H1 (cell line): ENCODE data around the gene CLN6. TPM values are rescaled to one million over a fixed set of nuclear protein-coding genes. Genes with fewer than 3 reads are reported as not detected.

ENCODE experiments used
- CTCF ChIA-PET: fragments of 300-600 bp; sonication (Branson Sonifier 250); formaldehyde crosslinking; loops from one replicate; lab custom pipeline; 2021; ENCODE audit not compliant: partially characterized antibody; lab: Charles Lee
- POLR2A ChIA-PET: fragments of 300-600 bp; sonication (Branson Sonifier 250); formaldehyde crosslinking; loops from one replicate; lab custom pipeline; 2021; ENCODE audit warnings: inconsistent platforms; ENCODE audit not compliant: partially characterized antibody; lab: Charles Lee
- DNase-seq, 2 experiments: peaks; one replicate each; pipeline versions ENCODE4 v3.0.0 to v3.0.0-alpha.2; 2010 to 2022; ENCODE audit warnings: low spot score in 2 of 2, low read depth in 1 of 2, mixed read lengths in 1 of 2
- FAIRE-seq: peaks from 2 replicates; lab custom pipeline; 2011; peaks lifted over from hg19 to GRCh38; lab: Jason Lieb, UNC
- H2AFZ ChIP-seq: 2 replicates; pipeline ENCODE4 v1.8.1; 2012; ENCODE audit warnings: low read length, inconsistent platforms
- H2AK5ac ChIP-seq: 2 replicates; pipeline ENCODE4 v1.6.1; 2013; ENCODE audit warnings: low read depth, low read length
- H2BK120ac ChIP-seq: replicated peaks from 2 replicates; pipeline ENCODE3; 2013; ENCODE audit warnings: low read depth, low read length, inconsistent platforms
- H2BK12ac ChIP-seq: 2 replicates; pipeline ENCODE4 v1.6.1; 2013; ENCODE audit warnings: low read depth, low read length
- H2BK15ac ChIP-seq: 2 replicates; pipeline ENCODE4 v1.6.1; 2013; ENCODE audit warnings: low read length
- H2BK20ac ChIP-seq: 2 replicates; pipeline ENCODE4 v1.6.1; 2013; ENCODE audit warnings: low read length
- H2BK5ac ChIP-seq: 2 replicates; pipeline ENCODE4 v1.6.1; 2013; ENCODE audit warnings: low read depth, low read length
- H3K14ac ChIP-seq: 2 replicates; pipeline ENCODE4 v1.6.1; 2013; ENCODE audit warnings: inconsistent platforms; ENCODE audit not compliant: insufficient read length
- H3K18ac ChIP-seq: 2 replicates; pipeline ENCODE4 v1.6.1; 2013; ENCODE audit warnings: low read length; ENCODE audit errors: extremely low read depth
- H3K23ac ChIP-seq: 2 replicates; pipeline ENCODE4 v1.6.1; 2013; ENCODE audit warnings: inconsistent platforms; ENCODE audit not compliant: insufficient read length
- H3K23me2 ChIP-seq: 2 replicates; pipeline ENCODE4 v1.6.1; 2013; ENCODE audit warnings: low read depth, low read length
- H3K27ac ChIP-seq: 2 replicates; pipeline ENCODE4 v1.6.1; 2011; ENCODE audit warnings: low read depth, low read length, inconsistent platforms
- H3K27me3 ChIP-seq, 4 experiments: replicated peaks in 1 of 4; 1 replicate in 1 of 4; 2 replicates in 3 of 4; pipeline versions ENCODE4 v1.6.1 to v1.8.1; 2011 to 2013; ENCODE audit warnings: low read length in 3 of 4, mild to moderate bottlenecking in 3 of 4, inconsistent platforms in 2 of 4, mixed read lengths in 2 of 4, moderate library complexity in 1 of 4; ENCODE audit not compliant: control insufficient read depth in 3 of 4, insufficient read depth in 3 of 4; ENCODE audit errors: extremely low read depth in 1 of 4
- H3K36me3 ChIP-seq, 4 experiments: 2 replicates each; pipeline versions ENCODE4 v1.6.1 to v1.8.1; 2011 to 2013; ENCODE audit warnings: mild to moderate bottlenecking in 4 of 4, low read length in 3 of 4, moderate library complexity in 2 of 4, control low read depth in 1 of 4, inconsistent platforms in 1 of 4; ENCODE audit not compliant: insufficient read depth in 4 of 4, control insufficient read depth in 2 of 4
- H3K4ac ChIP-seq: replicated peaks from 2 replicates; pipeline ENCODE3; 2013; ENCODE audit warnings: low read length, low read depth, mixed read lengths, inconsistent platforms; ENCODE audit not compliant: insufficient read length
- H3K4me1 ChIP-seq, 4 experiments: replicated peaks in 1 of 4; 1 replicate in 1 of 4; 2 replicates in 3 of 4; pipeline versions ENCODE4 v1.6.1 to v1.8.1; 2011 to 2013; ENCODE audit warnings: low read length in 3 of 4, inconsistent platforms in 2 of 4, mixed read lengths in 1 of 4; ENCODE audit not compliant: insufficient read depth in 4 of 4, control insufficient read depth in 3 of 4
- H3K4me2 ChIP-seq, 2 experiments: 2 replicates each; pipeline versions ENCODE4 v1.6.1 to v1.8.1; 2011 to 2013; ENCODE audit warnings: low read depth in 2 of 2, low read length in 2 of 2, control low read depth in 1 of 2, inconsistent platforms in 1 of 2, mild to moderate bottlenecking in 1 of 2; ENCODE audit not compliant: insufficient read depth in 1 of 2
- H3K4me3 ChIP-seq, 4 experiments: fragments of 200-600, 300-600 bp in 1 of 4; sonication (generic), shearing (Covaris generic), sonication (Bioruptor Twin) in 1 of 4; 2 replicates each; pipeline versions ENCODE4 v1.5.1 to v1.8.1; 2011 to 2016; ENCODE audit warnings: low read length in 4 of 4, low read depth in 3 of 4, control low read depth in 2 of 4, inconsistent platforms in 2 of 4, mild to moderate bottlenecking in 2 of 4, mixed read lengths in 1 of 4, moderate library complexity in 1 of 4; ENCODE audit not compliant: insufficient read depth in 2 of 4; ENCODE audit errors: extremely low read depth in 1 of 4
- H3K56ac ChIP-seq: replicated peaks from 2 replicates; pipeline ENCODE3; 2013; ENCODE audit warnings: low read depth, mild to moderate bottlenecking, mixed read lengths, low read length, inconsistent platforms; ENCODE audit not compliant: insufficient read length
- H3K79me1 ChIP-seq: 2 replicates; pipeline ENCODE4 v1.6.1; 2013; ENCODE audit warnings: low read depth, low read length, control low read depth
- H3K79me2 ChIP-seq, 2 experiments: 2 replicates each; pipeline versions ENCODE4 v1.6.1 to v1.8.1; 2012 to 2013; ENCODE audit warnings: low read length in 2 of 2, mild to moderate bottlenecking in 2 of 2, inconsistent platforms in 1 of 2; ENCODE audit not compliant: insufficient read depth in 2 of 2, control insufficient read depth in 1 of 2
- H3K9ac ChIP-seq, 4 experiments: replicated peaks in 1 of 4; 1 replicate in 1 of 4; 2 replicates in 3 of 4; pipeline versions ENCODE4 v1.6.1 to v1.8.1; 2011 to 2013; ENCODE audit warnings: low read depth in 3 of 4, low read length in 3 of 4, control low read depth in 2 of 4, mild to moderate bottlenecking in 2 of 4, moderate library complexity in 2 of 4, inconsistent platforms in 1 of 4; ENCODE audit errors: extremely low read depth in 1 of 4
- H3K9me3 ChIP-seq, 2 experiments: 2 replicates each; pipeline versions ENCODE4 v1.6.1 to v1.8.1; 2012 to 2013; ENCODE audit warnings: mild to moderate bottlenecking in 2 of 2, moderate library complexity in 2 of 2, control low read depth in 1 of 2, inconsistent platforms in 1 of 2, low read depth in 1 of 2, low read length in 1 of 2, mixed read lengths in 1 of 2; ENCODE audit not compliant: insufficient read depth in 2 of 2
- H4K20me1 ChIP-seq, 2 experiments: replicated peaks in 1 of 2; 2 replicates each; pipeline versions ENCODE3 to v1.8.1; 2011 to 2013; ENCODE audit warnings: inconsistent platforms in 2 of 2, low read length in 2 of 2, mild to moderate bottlenecking in 1 of 2; ENCODE audit not compliant: insufficient read depth in 2 of 2, control insufficient read depth in 1 of 2
- H4K5ac ChIP-seq: 2 replicates; pipeline ENCODE4 v1.6.1; 2013; ENCODE audit warnings: low read length, low read depth, mixed read lengths, inconsistent platforms; ENCODE audit not compliant: insufficient read length
- H4K8ac ChIP-seq: 2 replicates; pipeline ENCODE4 v1.8.0; 2013; ENCODE audit warnings: mild to moderate bottlenecking, moderate library complexity, low read length, inconsistent platforms; ENCODE audit not compliant: insufficient read depth; ENCODE audit errors: extremely low read depth
- H4K91ac ChIP-seq: replicated peaks from 2 replicates; pipeline ENCODE3; 2013; ENCODE audit warnings: low read length, mixed read lengths, inconsistent platforms; ENCODE audit not compliant: insufficient read length
- BCL11A ChIP-seq, 2 experiments: IDR thresholded peaks; one replicate each; pipeline ENCODE4 v1.6.1; 2011; ENCODE audit warnings: low read depth in 2 of 2, low read length in 2 of 2, mild to moderate bottlenecking in 2 of 2
- CHD1 ChIP-seq: IDR thresholded peaks from 2 replicates; pipeline ENCODE4 v1.6.1; 2012; ENCODE audit warnings: low read depth, low read length, improper control_type of control experiment
- GABPA ChIP-seq: IDR thresholded peaks from 2 replicates; pipeline ENCODE4 v1.6.1; 2011; ENCODE audit warnings: mild to moderate bottlenecking, low read length, moderate library complexity, borderline replicate concordance; ENCODE audit not compliant: insufficient read depth
- GTF2F1 ChIP-seq: IDR thresholded peaks from 2 replicates; pipeline ENCODE4 v1.6.1; 2012; ENCODE audit warnings: low read depth, low read length, improper control_type of control experiment, borderline replicate concordance
- KDM1A ChIP-seq: fragments of 200-600, 300-600 bp; sonication (generic); IDR thresholded peaks from 2 replicates; pipeline ENCODE4 v1.7.1; 2016; ENCODE audit warnings: mild to moderate bottlenecking, low read length, borderline replicate concordance
- KDM5A ChIP-seq: fragments of 200-600 bp; IDR thresholded peaks from 2 replicates; pipeline ENCODE4 v1.7.1; 2012; ENCODE audit warnings: mild to moderate bottlenecking, low read length, inconsistent platforms, mixed read lengths
- NANOG ChIP-seq: IDR thresholded peaks from 2 replicates; pipeline ENCODE4 v1.6.1; 2011; ENCODE audit warnings: low read length, low read depth, mild to moderate bottlenecking, inconsistent platforms; ENCODE audit not compliant: insufficient read depth, poor library complexity, severe bottlenecking
- NRF1 ChIP-seq: IDR thresholded peaks from 2 replicates; pipeline ENCODE4 v1.6.1; 2011; ENCODE audit warnings: mild to moderate bottlenecking, low read depth, low read length, improper control_type of control experiment
- POLR2A ChIP-seq, 2 experiments: IDR thresholded peaks; 1 replicate in 1 of 2; 2 replicates in 1 of 2; pipeline ENCODE4 v1.6.1; 2011; ENCODE audit warnings: low read depth in 2 of 2, low read length in 2 of 2, mild to moderate bottlenecking in 2 of 2; ENCODE audit errors: control extremely low read depth in 1 of 2
- SRF ChIP-seq: IDR thresholded peaks from 2 replicates; pipeline ENCODE4 v1.6.1; 2011; ENCODE audit warnings: mild to moderate bottlenecking, low read depth, low read length, moderate library complexity
- TEAD4 ChIP-seq: IDR thresholded peaks from 2 replicates; pipeline ENCODE4 v1.6.1; 2012; ENCODE audit warnings: low read depth, low read length, inconsistent platforms, mixed read lengths
- WGBS, 2 experiments: shearing (Covaris generic) in 1 of 2; methylation state at CpG; one replicate each; pipeline versions ENCODE4 v1.1.6 to v1.1.7; 2013 to 2015; ENCODE audit warnings: low lambda C conversion rate in 2 of 2, mixed read lengths in 2 of 2, inconsistent platforms in 1 of 2, low coverage in 1 of 2, missing lambda C conversion rate in 1 of 2; ENCODE audit not compliant: insufficient replicate concordance in 2 of 2, insufficient coverage in 1 of 2, insufficient read length in 1 of 2; ENCODE audit errors: extremely low coverage in 1 of 2, missing lambda C conversion rate in 1 of 2; 5-methylcytosine and 5-hydroxymethylcytosine counted together
- polyA plus RNA-seq, 7 experiments: library from polyadenylated mRNA; depleted of rRNA in 3 of 7; stranded (reverse) in 5 of 7; unstranded in 2 of 7; fragments of >200 nt in 5 of 7; fragments of 200-250 nt in 2 of 7; gene quantifications; 1 replicate in 5 of 7; 2 replicates in 1 of 7; 4 replicates in 1 of 7; pipeline versions ENCODE4 v1.2.1 to v1.2.3, GENCODE V29; 2011 to 2013; ENCODE audit warnings: missing spikeins in 2 of 7, mixed read lengths in 2 of 7
- total RNA-seq: library from RNA; stranded (reverse); fragmentation: NEBNext Ultra II Directional; extraction: Animal tissue kit (Norgen Biotek cat#: 25700); gene quantifications from 2 replicates; pipeline ENCODE4 v1.2.1, GENCODE V29; 2021

Gene CLN6
- total and polyA plus RNA-seq, 2 of the 8 experiments (the other 6 are each of a cell fraction or from before 2014, with no cell fraction given) = 60.0 to 137 TPM

- Histone ChIP-seq H2AK5ac (no peak overlapping the region), H3K18ac (no peak overlapping the region), H3K9me3 (peaks cover 0 to 15% of the 10 kb centered on the region in 2 experiments; a peak in 2 of 4 replicates), H3K4me1 (no peaks in the 10 kb centered on the region), H3K4me2 (no peak overlapping the region), H3K4me3 (no peak overlapping the region), H3K36me3 (peaks cover 3 to 31% (median 17%) of the 10 kb centered on the region in 4 experiments; a peak in 7 of 8 replicates), H3K9ac (no peak overlapping the region), H4K8ac (no peak overlapping the region), H4K20me1 (peaks cover 0 to 14% of the 10 kb centered on the region in 2 experiments), H3K23ac (no peak overlapping the region), H3K14ac (no peak overlapping the region), H4K91ac (no peak overlapping the region), H3K23me2 (no peaks in the 10 kb centered on the region), H2BK5ac (no peak overlapping the region), H2AFZ (no peak overlapping the region), H2BK20ac (no peak overlapping the region), H3K79me1 (peaks cover 25% of the 10 kb centered on the region), H4K5ac (no peak overlapping the region), H2BK15ac (no peak overlapping the region), H3K27me3 (no peaks in the 10 kb centered on the region), H2BK120ac (no peak overlapping the region), H2BK12ac (no peak overlapping the region), H3K79me2 (peaks cover 22 to 77% of the 10 kb centered on the region in 2 experiments), H3K56ac (no peak overlapping the region), H3K4ac (no peak overlapping the region), H3K27ac (no peak overlapping the region)
- FAIRE-seq (no peak), DNase-seq (no peak)
- ChIA-PET CTCF (interaction anchor here (0.7 to 2.4 kb wide), 5 partner anchors 10 to 672 kb away, joined by 3 to 13 read pairs (median 3); no protein-coding TSS in a partner anchor), POLR2A (interaction anchor here (0.8 to 1.2 kb wide), 2 partner anchors 9 to 267 kb away, joined by 3 read pairs; no protein-coding TSS in a partner anchor)
- 87% methylated on average over 2 of the region's 2 CpGs; no CpG with 5 or more reads in 1 of the 2 experiments for WGBS, 2 experiments
- TF ChIP-seq CHD1 (no peak), SRF (no peak), KDM1A (no peak), NANOG (no peak), NRF1 (no peak), POLR2A (IDR thresholded peaks at IDR 0.05; ENCODE audit: control extremely low read depth in 1 of 2, low read depth in 2 of 2, low read length in 2 of 2) (no peak), KDM5A (no peak), TEAD4 (no peak), GTF2F1 (no peak), GABPA (no peak), BCL11A (IDR thresholded peaks at IDR 0.05; ENCODE audit: low read depth in 2 of 2, low read length in 2 of 2) (no peak)
Observed at GRCh38 chr15:68220489-68220888, 9.0 kb downstream of the CLN6 start.
